ENCODE results near the gene MPPED2. TPM values are rescaled to one million over a fixed set of nuclear protein-coding genes. Genes with fewer than 3 reads are reported as not detected.

Gene MPPED2
- total and polyA plus RNA-seq, 10 of the 15 experiments (the other 5 are each of a cell fraction or from before 2014, with no cell fraction given), result not detected

DNA sequence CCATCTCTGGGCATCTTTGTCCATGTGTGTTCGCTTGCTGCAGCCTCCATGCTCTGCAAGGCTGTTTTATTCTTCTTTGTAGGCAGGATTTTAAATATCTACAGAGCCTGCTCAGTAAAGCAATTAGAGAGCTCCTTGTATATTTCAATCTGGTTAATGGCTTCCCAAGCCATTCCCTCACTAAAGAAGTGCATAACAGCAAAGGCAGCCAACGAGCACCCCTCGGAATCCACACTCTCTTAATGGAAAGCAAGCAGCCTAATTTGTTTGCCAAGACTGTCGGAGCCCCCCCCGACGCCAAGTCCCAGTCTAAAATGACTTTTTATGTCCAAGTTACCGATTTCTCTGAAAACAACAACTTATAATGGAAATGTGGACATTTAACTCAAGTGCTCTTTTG, 139.6 kb downstream of the MPPED2 start (continued):
- TF ChIP-seq, protein P1, sequence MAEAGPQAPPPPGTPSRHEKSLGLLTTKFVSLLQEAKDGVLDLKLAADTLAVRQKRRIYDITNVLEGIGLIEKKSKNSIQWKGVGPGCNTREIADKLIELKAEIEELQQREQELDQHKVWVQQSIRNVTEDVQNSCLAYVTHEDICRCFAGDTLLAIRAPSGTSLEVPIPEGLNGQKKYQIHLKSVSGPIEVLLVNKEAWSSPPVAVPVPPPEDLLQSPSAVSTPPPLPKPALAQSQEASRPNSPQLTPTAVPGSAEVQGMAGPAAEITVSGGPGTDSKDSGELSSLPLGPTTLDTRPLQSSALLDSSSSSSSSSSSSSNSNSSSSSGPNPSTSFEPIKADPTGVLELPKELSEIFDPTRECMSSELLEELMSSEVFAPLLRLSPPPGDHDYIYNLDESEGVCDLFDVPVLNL (IDR thresholded peaks at IDR 0.05; ENCODE audit: low read depth, low read length), result no peak
- TF ChIP-seq KAT2A (conservative IDR thresholded peaks at IDR 0.05; ENCODE audit: control insufficient read depth, low read depth, low read length), result no peak
- TF ChIP-seq SIX5 (IDR thresholded peaks at IDR 0.05; ENCODE audit: low read depth, low read length, severe bottlenecking), result no peak
- no peak for TF ChIP-seq SP1 (IDR thresholded peaks at IDR 0.05; ENCODE audit: low read depth, low read length)
- TF ChIP-seq SRF (IDR thresholded peaks at IDR 0.05; ENCODE audit: low read depth in 2 of 2, low read length in 2 of 2), result no peak
- TF ChIP-seq TBL1XR1 (IDR thresholded peaks at IDR 0.05; ENCODE audit: low read depth, low read length), result no peak
- TF ChIP-seq NBN (IDR thresholded peaks at IDR 0.05), result no peak
- TF ChIP-seq ZNF622 (IDR thresholded peaks at IDR 0.05), result no peak

DNA sequence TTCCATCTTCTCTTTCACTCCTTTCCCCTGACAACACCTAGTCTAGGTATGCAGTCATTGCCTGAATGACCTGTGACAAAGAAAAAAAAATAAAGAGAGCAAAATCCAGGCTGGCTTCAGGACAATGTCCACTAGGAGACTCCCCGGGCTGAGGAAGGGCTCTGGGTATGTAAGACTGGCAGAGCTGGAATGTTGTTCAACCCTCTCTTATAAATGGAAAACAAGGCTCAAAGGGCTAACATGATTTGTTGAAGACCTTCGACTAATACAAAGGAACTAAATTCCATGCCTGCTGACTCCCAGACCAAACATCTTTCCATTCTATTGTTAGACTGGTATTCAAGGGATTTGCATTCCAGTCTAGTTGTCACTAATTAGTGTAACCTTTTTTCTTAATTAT, 141.1 kb downstream of the MPPED2 start:
- 19% methylated on average over 2 of the region's 2 CpGs for WGBS (ENCODE audit: insufficient coverage, insufficient replicate concordance, low lambda C conversion rate, missing lambda C conversion rate)
- ChIA-PET RAD21 (ENCODE audit: unreplicated experiment) (no interaction called here), CTCF (no interaction called here), SMC1A (ENCODE audit: uncharacterized antibody, unreplicated experiment) (no interaction called here), POLR2A (no interaction called here)
- ATAC-seq, result no peak
- no peaks in the 10 kb centered on the region; a peak in 1 of 4 replicates for H3K27me3 ChIP-seq (replicated peaks in 1 of 2; ENCODE audit: control insufficient read depth in 2 of 2, insufficient read depth in 2 of 2, low read length in 1 of 2)
- no peaks in the 10 kb centered on the region for H3K36me3 ChIP-seq (ENCODE audit: control insufficient read depth in 2 of 2, insufficient read depth in 2 of 2, low read length in 1 of 2)
- in situ Hi-C loops (cut with MboI), result no loop called here
- H3K9ac ChIP-seq (ENCODE audit: control insufficient read depth, insufficient read depth, low read length), result no peak overlapping the region
- FAIRE-seq, result no peak
- no TSS peak for BruUV-seq (replicated peaks)
- no peaks in the 10 kb centered on the region for H3K79me2 ChIP-seq (ENCODE audit: control insufficient read depth, insufficient read depth, low read length)
- H3K4me1 ChIP-seq (ENCODE audit: control insufficient read depth, insufficient read depth, low read length), result no peaks in the 10 kb centered on the region
- no peaks in the 10 kb centered on the region for H3K9me3 ChIP-seq (replicated peaks; ENCODE audit: control insufficient read depth, insufficient read depth, low read length)
- intact Hi-C loops (cut with micrococcal nuclease; ENCODE audit: unreplicated experiment), result no loop called here
- H3K4me3 ChIP-seq, result no peak overlapping the region
- TF ChIP-seq, protein P2, sequence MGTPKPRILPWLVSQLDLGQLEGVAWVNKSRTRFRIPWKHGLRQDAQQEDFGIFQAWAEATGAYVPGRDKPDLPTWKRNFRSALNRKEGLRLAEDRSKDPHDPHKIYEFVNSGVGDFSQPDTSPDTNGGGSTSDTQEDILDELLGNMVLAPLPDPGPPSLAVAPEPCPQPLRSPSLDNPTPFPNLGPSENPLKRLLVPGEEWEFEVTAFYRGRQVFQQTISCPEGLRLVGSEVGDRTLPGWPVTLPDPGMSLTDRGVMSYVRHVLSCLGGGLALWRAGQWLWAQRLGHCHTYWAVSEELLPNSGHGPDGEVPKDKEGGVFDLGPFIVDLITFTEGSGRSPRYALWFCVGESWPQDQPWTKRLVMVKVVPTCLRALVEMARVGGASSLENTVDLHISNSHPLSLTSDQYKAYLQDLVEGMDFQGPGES (IDR thresholded peaks at IDR 0.05), result no peak
- TF ChIP-seq NBN (IDR thresholded peaks at IDR 0.05) (no peak), POLR2A (IDR thresholded peaks at IDR 0.05; ENCODE audit: low read depth, low read length) (no peak), CREB1 (IDR thresholded peaks at IDR 0.05; ENCODE audit: low read depth) (no peak), ZNF207 (IDR thresholded peaks at IDR 0.05; ENCODE audit: borderline replicate concordance) (no peak), HDAC2 (IDR thresholded peaks at IDR 0.05) (no peak), MEF2A (IDR thresholded peaks at IDR 0.05; ENCODE audit: insufficient read depth, low read depth, low read length) (no peak), SMARCA5 (IDR thresholded peaks at IDR 0.05) (no peak), ZNF274 (IDR thresholded peaks at IDR 0.05; ENCODE audit: insufficient read depth, insufficient read length) (no peak), TCF12 (IDR thresholded peaks at IDR 0.05; ENCODE audit: low read depth, low read length) (no peak), BACH1 (IDR thresholded peaks at IDR 0.05; ENCODE audit: borderline replicate concordance) (no peak), EED (IDR thresholded peaks at IDR 0.05; ENCODE audit: low read depth) (no peak), CHD2 (IDR thresholded peaks at IDR 0.05; ENCODE audit: borderline replicate concordance, low read depth, low read length) (no peak), TARDBP (IDR thresholded peaks at IDR 0.05; ENCODE audit: borderline replicate concordance) (no peak)
- H4K20me1 ChIP-seq (ENCODE audit: control insufficient read depth, insufficient read depth), result no peaks in the 10 kb centered on the region
- H3K4me2 ChIP-seq (ENCODE audit: control insufficient read depth, insufficient read depth), result no peak overlapping the region
- no peak overlapping the region for H2AFZ ChIP-seq (ENCODE audit: control insufficient read depth, low read depth, low read length)
- no peak for DNase-seq (ENCODE audit: low read depth, low spot score)
- H3K27ac ChIP-seq (ENCODE audit: control insufficient read depth, insufficient read depth), result no peak overlapping the region

Measured in GM12878 (cell line).